DMS153 treated with DMSO at 0.1 percent for 48 hours (cell line): ENCODE measurements around the gene SLC4A7.
"Not testable (repeated sequence)": the region's sequence is repeated elsewhere in the genome, so short reads cannot be mapped to it uniquely, and the experiment has no call there.

ENCODE experiments used
- DNase-seq: peaks from one replicate; lab custom pipeline; 2025; ENCODE audit not compliant: unreplicated experiment; lab: John Stamatoyannopoulos, UW

Gene SLC4A7

GRCh38 chr3:27488821-27489220 is 4.6 kb upstream of the SLC4A7 start:
- no peak for DNase-seq

- no peak for DNase-seq
Measured at GRCh38 chr3:27487383-27487782, 3.2 kb upstream of the SLC4A7 start.

- no peak for DNase-seq
Measured at GRCh38 chr3:27486336-27486735, 2.2 kb upstream of the SLC4A7 start.

GRCh38 chr3:27485866-27486265 is 1.7 kb upstream of the SLC4A7 start:
- no peak for DNase-seq

GRCh38 chr3:27483117-27484014 is 818 bp downstream of the SLC4A7 start:
- no peak for DNase-seq

GRCh38 chr3:27479806-27480543 is 4.2 kb downstream of the SLC4A7 start:
- DNase-seq = no peak

- no peak for DNase-seq
Measured at GRCh38 chr3:27471923-27472550, 12.1 kb downstream of the SLC4A7 start.

GRCh38 chr3:27468283-27468886 is 15.8 kb downstream of the SLC4A7 start:
- no peak for DNase-seq

- peak; percentile 1 for DNase-seq
Measured at GRCh38 chr3:27467545-27467944, 16.6 kb downstream of the SLC4A7 start.

- DNase-seq = no peak
Measured at GRCh38 chr3:27464646-27465045, 19.5 kb downstream of the SLC4A7 start.

GRCh38 chr3:27462228-27462627 is 22.0 kb downstream of the SLC4A7 start:
- no peak for DNase-seq

GRCh38 chr3:27458929-27459328 is 25.3 kb downstream of the SLC4A7 start:
- DNase-seq = no peak

GRCh38 chr3:27456554-27456953 is 27.6 kb downstream of the SLC4A7 start:
- no peak for DNase-seq

- no peak for DNase-seq
Measured at GRCh38 chr3:27454914-27455313, 29.3 kb downstream of the SLC4A7 start.

- DNase-seq = no peak
Measured at GRCh38 chr3:27454461-27454860, 29.7 kb downstream of the SLC4A7 start.

GRCh38 chr3:27452368-27453090 is 31.7 kb downstream of the SLC4A7 start:
- DNase-seq = no peak

GRCh38 chr3:27451842-27452241 is 32.3 kb downstream of the SLC4A7 start:
- no peak for DNase-seq

GRCh38 chr3:27451251-27451650 is 32.9 kb downstream of the SLC4A7 start:
- DNase-seq = no peak

GRCh38 chr3:27449530-27450150 is 34.5 kb downstream of the SLC4A7 start:
- DNase-seq = no peak

- DNase-seq = not testable (repeated sequence)
Measured at GRCh38 chr3:27442995-27443394, 41.2 kb downstream of the SLC4A7 start.
